Activated T-helper 1 cell treated with anti-CD3 and anti-CD28 coated beads, Interleukin-12 subunit alpha, Interleukin-12 subunit beta, Interleukin-2, Interleukin-4 antibody, amounts not matched to agents 30 ng/mL and 10 ng/mL and 1 ng/mL, durations not matched to agents 14 hours and 24 hours and 36 hours (primary cell): ENCODE data around the gene CIBAR2. TPM values are rescaled to one million over a fixed set of nuclear protein-coding genes. Genes with fewer than 3 reads are reported as not detected.

ENCODE experiments used
- DNase-seq: peaks from one replicate; pipeline ENCODE4 v3.0.0; 2021; ENCODE audit warnings: low spot score
- H3K27ac Mint-ChIP-seq: one replicate; pipeline ENCODE4 v1.8.0; 2021; ENCODE audit warnings: mild to moderate bottlenecking, mixed read lengths
- H3K27me3 Mint-ChIP-seq: one replicate; pipeline ENCODE4 v1.8.0; 2022; ENCODE audit warnings: mild to moderate bottlenecking, moderate library complexity, mixed read lengths; ENCODE audit not compliant: insufficient read depth
- H3K36me3 Mint-ChIP-seq: one replicate; pipeline ENCODE4 v1.8.0; 2021; ENCODE audit warnings: low read depth, mixed read lengths
- H3K4me1 Mint-ChIP-seq: one replicate; pipeline ENCODE4 v1.8.0; 2021; ENCODE audit warnings: low read depth, mixed read lengths
- H3K4me3 Mint-ChIP-seq: one replicate; pipeline ENCODE4 v1.8.0; 2021; ENCODE audit warnings: mild to moderate bottlenecking, moderate library complexity, mixed read lengths
- H3K9me3 Mint-ChIP-seq: one replicate; pipeline ENCODE4 v1.8.0; 2021; ENCODE audit warnings: mixed read lengths
- intact Hi-C: fragments of 100-400 bp; cut with micrococcal nuclease; formaldehyde crosslinking; loops from one replicate; pipeline ENCODE4 v1.15.1; 2024
- total RNA-seq: library from RNA; stranded (reverse); gene quantifications from 2 replicates; pipeline ENCODE4 v1.2.3, GENCODE V29; 2022

The CIBAR2 gene
- total RNA-seq, 1 donor from 2014 or later: not detected

GRCh38 chr16:85100265-85100664 is 12.0 kb downstream of the CIBAR2 start:
- no peak overlapping the region for H3K4me3 Mint-ChIP-seq
- intact Hi-C loops: no loop called here
- H3K27ac Mint-ChIP-seq: no peak overlapping the region
- H3K4me1 Mint-ChIP-seq: peaks cover 16% of the 10 kb centered on the region
- H3K9me3 Mint-ChIP-seq: no peaks in the 10 kb centered on the region
- no peaks in the 10 kb centered on the region for H3K36me3 Mint-ChIP-seq
- H3K27me3 Mint-ChIP-seq: peaks cover 3% of the 10 kb centered on the region
- no peak for DNase-seq

- Mint-ChIP-seq H3K27ac (no peak overlapping the region), H3K27me3 (peaks cover 3% of the 10 kb centered on the region), H3K4me1 (peaks cover 3% of the 10 kb centered on the region), H3K4me3 (no peak overlapping the region), H3K9me3 (no peaks in the 10 kb centered on the region), H3K36me3 (no peaks in the 10 kb centered on the region)
- intact Hi-C loops: no loop called here
- no peak for DNase-seq
These were observed 13.7 kb downstream of the CIBAR2 start for GRCh38 chr16:85098565-85098964.

DNA sequence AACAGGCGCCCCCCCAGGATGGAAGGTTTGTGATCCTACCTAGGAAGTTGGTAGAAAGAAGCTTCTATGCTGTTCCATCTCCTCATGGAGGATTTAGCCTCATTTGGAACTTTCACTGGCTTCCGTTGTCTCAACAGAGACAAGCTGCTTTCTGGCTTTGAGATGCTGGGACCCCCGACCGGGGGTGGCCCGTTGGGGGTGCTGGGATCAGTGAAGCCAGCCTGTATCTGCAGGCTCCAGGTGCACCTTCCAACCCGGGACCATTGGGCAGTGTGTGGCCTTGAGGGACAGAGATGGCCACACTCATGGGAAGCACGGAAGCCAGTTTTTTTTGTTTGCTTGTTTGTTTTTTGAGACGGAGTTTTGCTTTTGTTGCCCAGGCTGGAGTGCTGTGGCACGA is 15.4 kb downstream of the CIBAR2 start:
- Mint-ChIP-seq H3K4me1 (no peaks in the 10 kb centered on the region), H3K9me3 (no peaks in the 10 kb centered on the region), H3K27me3 (peaks cover 3% of the 10 kb centered on the region), H3K27ac (no peak overlapping the region), H3K4me3 (no peak overlapping the region), H3K36me3 (no peaks in the 10 kb centered on the region)
- intact Hi-C loops: no loop called here
- no peak for DNase-seq

GRCh38 chr16:85094812-85095211 is 17.5 kb downstream of the CIBAR2 start:
- Mint-ChIP-seq H3K27me3 (peaks cover 3% of the 10 kb centered on the region), H3K36me3 (no peaks in the 10 kb centered on the region), H3K9me3 (no peaks in the 10 kb centered on the region), H3K27ac (no peak overlapping the region), H3K4me3 (no peak overlapping the region), H3K4me1 (no peaks in the 10 kb centered on the region)
- DNase-seq: no peak
- intact Hi-C loops: no loop called here

GRCh38 chr16:85094176-85094805 is 18.0 kb downstream of the CIBAR2 start:
- Mint-ChIP-seq H3K4me3 (no peak overlapping the region), H3K36me3 (no peaks in the 10 kb centered on the region), H3K27ac (no peak overlapping the region), H3K4me1 (no peaks in the 10 kb centered on the region), H3K9me3 (no peaks in the 10 kb centered on the region), H3K27me3 (peaks cover 3% of the 10 kb centered on the region)
- no peak for DNase-seq
- intact Hi-C loops: no loop called here

DNA sequence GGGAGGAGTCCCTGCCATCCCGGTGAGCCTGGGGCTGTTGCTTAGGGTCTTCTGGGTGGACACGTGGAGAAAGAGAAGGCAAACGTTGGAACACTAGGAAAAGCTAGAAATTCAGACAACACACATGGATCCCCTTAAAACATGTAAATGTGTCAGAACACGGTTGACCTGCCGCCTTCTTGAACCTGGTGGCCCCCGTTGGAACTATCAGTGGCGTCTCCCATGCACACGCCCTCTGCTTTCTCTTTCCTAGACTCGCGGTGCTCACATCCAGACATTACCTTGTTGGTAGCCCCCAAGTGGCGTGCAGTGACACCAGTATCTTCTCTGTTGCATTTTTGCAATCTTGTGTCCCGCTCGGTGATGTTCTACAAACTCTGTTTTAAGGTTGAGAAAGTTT is 18.6 kb downstream of the CIBAR2 start:
- H3K4me3 Mint-ChIP-seq: no peak overlapping the region
- intact Hi-C loops: no loop called here

DNA sequence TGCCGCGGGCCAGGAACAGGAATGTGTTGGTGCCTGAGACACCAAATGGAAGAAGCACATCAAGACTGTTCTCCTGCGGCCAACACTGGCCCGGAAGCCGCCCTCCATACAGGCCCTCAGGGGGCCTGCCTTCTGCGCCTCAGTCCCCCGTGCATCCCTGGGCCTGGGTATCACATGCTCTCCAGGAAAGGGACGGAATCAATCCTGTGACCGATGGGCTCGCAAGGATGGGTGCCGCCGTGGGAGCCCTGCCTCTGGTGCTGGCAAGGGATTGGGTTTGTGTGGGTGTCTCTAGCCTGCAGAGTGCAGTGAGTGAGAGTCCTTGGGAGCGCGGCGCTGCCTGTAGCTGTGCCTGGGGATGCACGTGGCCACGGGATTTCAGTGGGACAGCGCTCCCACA is 19.4 kb downstream of the CIBAR2 start:
- intact Hi-C loops: no loop called here
- H3K4me3 Mint-ChIP-seq: no peak overlapping the region
- H3K9me3 Mint-ChIP-seq: no peaks in the 10 kb centered on the region
- H3K27me3 Mint-ChIP-seq: peaks cover 3% of the 10 kb centered on the region
- DNase-seq: no peak
- H3K36me3 Mint-ChIP-seq: no peaks in the 10 kb centered on the region
- H3K27ac Mint-ChIP-seq: no peak overlapping the region
- no peaks in the 10 kb centered on the region for H3K4me1 Mint-ChIP-seq

More for the DNA sequence above, 18.6 kb downstream of the CIBAR2 start:
- no peak overlapping the region for H3K27ac Mint-ChIP-seq
- H3K4me1 Mint-ChIP-seq: no peaks in the 10 kb centered on the region
- no peak for DNase-seq
- H3K27me3 Mint-ChIP-seq: peaks cover 3% of the 10 kb centered on the region
- no peaks in the 10 kb centered on the region for H3K36me3 Mint-ChIP-seq
- no peaks in the 10 kb centered on the region for H3K9me3 Mint-ChIP-seq

DNA sequence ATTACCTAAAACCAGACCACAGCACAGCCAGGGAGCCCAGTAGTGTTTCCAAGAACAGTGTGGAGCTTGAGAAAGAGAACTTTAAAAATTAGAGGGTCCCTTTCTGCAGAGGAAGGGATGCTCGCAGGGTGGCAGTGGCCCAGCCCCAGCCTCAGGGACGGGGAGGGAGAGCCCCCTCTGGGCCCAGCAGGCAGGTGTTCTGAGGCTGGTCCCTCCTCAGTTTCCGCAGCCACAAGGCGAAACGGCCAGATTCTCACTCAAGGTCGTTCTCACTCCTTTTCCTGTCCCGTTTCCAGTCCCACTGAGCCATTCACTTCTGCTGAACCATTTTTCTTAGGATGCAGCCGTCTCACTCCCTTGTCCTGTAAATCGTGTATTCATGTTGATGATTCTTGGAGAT is 20.0 kb downstream of the CIBAR2 start:
- intact Hi-C loops: no loop called here
- no peak overlapping the region for H3K4me3 Mint-ChIP-seq
- no peaks in the 10 kb centered on the region for H3K4me1 Mint-ChIP-seq
- no peak overlapping the region for H3K27ac Mint-ChIP-seq
- DNase-seq: no peak
- H3K27me3 Mint-ChIP-seq: peaks cover 3% of the 10 kb centered on the region
- no peaks in the 10 kb centered on the region for H3K9me3 Mint-ChIP-seq
- no peaks in the 10 kb centered on the region for H3K36me3 Mint-ChIP-seq

GRCh38 chr16:85091522-85091910 is 20.8 kb downstream of the CIBAR2 start:
- no peak overlapping the region for H3K27ac Mint-ChIP-seq

DNA sequence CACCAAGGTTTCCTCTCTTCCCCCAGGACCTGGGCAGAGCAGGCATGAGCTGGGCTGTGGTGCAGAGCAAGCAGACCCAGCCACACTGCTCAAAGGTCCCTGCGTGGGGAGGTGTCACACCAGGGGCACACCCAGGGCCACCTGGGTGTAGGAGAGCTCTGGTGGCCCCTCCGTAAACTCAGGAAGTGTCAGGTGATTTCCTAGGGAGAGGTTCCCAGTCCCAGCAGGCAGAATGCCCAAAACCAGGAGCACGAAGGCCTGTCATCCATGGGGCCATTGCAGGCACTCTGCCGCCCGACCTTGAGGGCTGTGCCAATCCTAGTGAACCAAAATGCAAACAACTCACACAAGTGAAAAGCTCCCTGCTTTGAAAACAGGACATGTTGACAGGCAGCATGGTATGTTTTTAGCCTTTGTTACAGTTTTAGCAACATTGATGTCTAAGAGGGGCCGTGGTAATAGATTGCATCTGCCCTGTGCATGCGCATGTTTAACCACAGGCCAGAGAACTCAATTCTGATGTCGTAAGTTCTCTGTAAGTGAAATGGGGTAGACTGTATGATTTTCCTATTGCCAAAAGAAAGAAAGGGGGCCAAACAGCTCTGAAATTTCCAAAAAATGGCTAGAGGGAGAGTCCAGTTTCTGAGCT is 21.3 kb downstream of the CIBAR2 start:
- Mint-ChIP-seq H3K36me3 (no peaks in the 10 kb centered on the region), H3K4me3 (no peak overlapping the region), H3K27ac (no peak overlapping the region), H3K9me3 (no peaks in the 10 kb centered on the region), H3K4me1 (peaks cover 7% of the 10 kb centered on the region), H3K27me3 (no peaks in the 10 kb centered on the region)
- no peak for DNase-seq
- intact Hi-C loops: no loop called here

More at GRCh38 chr16:85091522-85091910, 20.8 kb downstream of the CIBAR2 start:
- no peak overlapping the region for H3K4me3 Mint-ChIP-seq
- H3K36me3 Mint-ChIP-seq: no peaks in the 10 kb centered on the region
- intact Hi-C loops: no loop called here
- H3K4me1 Mint-ChIP-seq: peaks cover 6% of the 10 kb centered on the region
- peaks cover 2% of the 10 kb centered on the region for H3K27me3 Mint-ChIP-seq
- no peaks in the 10 kb centered on the region for H3K9me3 Mint-ChIP-seq
- DNase-seq: no peak

DNA sequence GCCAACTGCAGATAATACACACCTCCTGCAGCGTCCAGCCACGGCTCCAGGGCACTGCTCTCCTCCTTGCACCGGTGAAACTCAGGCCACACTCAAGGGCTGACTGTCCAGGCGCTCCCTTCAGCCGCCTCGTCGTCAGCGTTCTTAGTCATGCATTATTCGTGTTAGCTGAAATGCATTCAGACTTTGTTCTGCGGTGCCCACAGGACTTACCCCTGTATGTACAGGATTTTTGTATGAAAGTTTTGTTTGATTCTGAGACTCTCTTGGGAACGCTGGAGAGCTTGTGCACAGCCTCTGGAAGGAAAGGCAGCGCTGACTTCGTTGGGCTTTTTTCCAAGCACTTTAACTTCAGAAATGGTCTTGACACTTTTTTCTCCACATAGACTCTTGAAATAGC is 22.1 kb downstream of the CIBAR2 start:
- no peak for DNase-seq
- H3K4me1 Mint-ChIP-seq: peaks cover 7% of the 10 kb centered on the region
- no peak overlapping the region for H3K4me3 Mint-ChIP-seq
- H3K9me3 Mint-ChIP-seq: no peaks in the 10 kb centered on the region
- H3K27ac Mint-ChIP-seq: no peak overlapping the region
- H3K36me3 Mint-ChIP-seq: no peaks in the 10 kb centered on the region
- intact Hi-C loops: no loop called here
- no peaks in the 10 kb centered on the region for H3K27me3 Mint-ChIP-seq

GRCh38 chr16:85089525-85089924 is 22.7 kb downstream of the CIBAR2 start:
- intact Hi-C loops: no loop called here
- no peak overlapping the region for H3K27ac Mint-ChIP-seq
- no peaks in the 10 kb centered on the region for H3K27me3 Mint-ChIP-seq
- H3K4me1 Mint-ChIP-seq: peaks cover 7% of the 10 kb centered on the region
- H3K9me3 Mint-ChIP-seq: no peaks in the 10 kb centered on the region
- H3K4me3 Mint-ChIP-seq: no peak overlapping the region
- no peaks in the 10 kb centered on the region for H3K36me3 Mint-ChIP-seq
- no peak for DNase-seq

GRCh38 chr16:85088570-85089199 is 23.6 kb downstream of the CIBAR2 start:
- Mint-ChIP-seq H3K27ac (no peak overlapping the region), H3K9me3 (no peaks in the 10 kb centered on the region), H3K4me3 (no peak overlapping the region), H3K36me3 (no peaks in the 10 kb centered on the region), H3K27me3 (no peaks in the 10 kb centered on the region), H3K4me1 (peaks cover 7% of the 10 kb centered on the region)
- DNase-seq: no peak
- intact Hi-C loops: no loop called here
